GM12878 (cell line): ENCODE measurements around the gene PTGR2. TPM values are rescaled to one million over a fixed set of nuclear protein-coding genes. Genes with fewer than 3 reads are reported as not detected.
A peak's percentile ranks its signal among the peaks of the same experiment; 100 is the strongest.

Source experiments
- ATAC-seq: fragments of 200-7000 bp; cut with Tn5 transposase; 3 replicates; pipeline ENCODE4 v1.9.1; 2020; ENCODE audit warnings: mild to moderate bottlenecking, moderate library complexity
- BruUV-seq: library from RNA; stranded (reverse); fragments of 400-500 nt; replicated peaks from 2 replicates; lab custom pipeline; 2021; lab: Mats Ljungman, UMichigan
- CTCF ChIA-PET: fragments of 300-600 bp; sonication (Branson Sonifier 250); formaldehyde crosslinking; extraction: SDS; loops from one replicate; lab custom pipeline; 2021; ENCODE audit warnings: inconsistent platforms; lab: Yijun Ruan, JAX
- POLR2A ChIA-PET: fragments of 350-600 bp; formaldehyde crosslinking; extraction: SDS; loops from one replicate; lab custom pipeline; 2021; ENCODE audit warnings: inconsistent platforms; lab: Charles Lee
- RAD21 ChIA-PET: fragments of 300-600 bp; sonication (Branson Sonifier 250); formaldehyde crosslinking; loops from one replicate; lab custom pipeline; 2023; ENCODE audit warnings: antibody characterized with exemption; ENCODE audit not compliant: unreplicated experiment; lab: Charles Lee
- SMC1A ChIA-PET: fragments of 300-600 bp; sonication (Branson Sonifier 250); formaldehyde crosslinking; loops from one replicate; lab custom pipeline; 2023; ENCODE audit not compliant: unreplicated experiment, uncharacterized antibody; lab: Charles Lee
- DNase-seq: peaks from one replicate; pipeline ENCODE4 v3.0.0-alpha.2; 2011; ENCODE audit warnings: low read depth, low spot score
- FAIRE-seq: peaks from 3 replicates; lab custom pipeline; 2011; peaks lifted over from hg19 to GRCh38; lab: Jason Lieb, UNC
- H2AFZ ChIP-seq: 2 replicates; pipeline ENCODE4 v1.6.0; 2011; ENCODE audit warnings: low read depth, low read length, control low read depth; ENCODE audit not compliant: control insufficient read depth
- H3K27ac ChIP-seq: 2 replicates; pipeline ENCODE4 v1.5.1; 2011; ENCODE audit warnings: control low read depth; ENCODE audit not compliant: control insufficient read depth, insufficient read depth
- H3K27me3 ChIP-seq, 2 experiments: replicated peaks in 1 of 2; 2 replicates each; pipeline versions ENCODE4 v1.6.0 to v1.6.1; 2011; ENCODE audit warnings: low read length in 1 of 2; ENCODE audit not compliant: control insufficient read depth in 2 of 2, insufficient read depth in 2 of 2
- H3K36me3 ChIP-seq, 2 experiments: 2 replicates each; pipeline ENCODE4 v1.5.1; 2011; ENCODE audit warnings: low read length in 1 of 2; ENCODE audit not compliant: control insufficient read depth in 2 of 2, insufficient read depth in 2 of 2
- H3K4me1 ChIP-seq: 2 replicates; pipeline ENCODE4 v1.6.1; 2011; ENCODE audit warnings: mild to moderate bottlenecking, low read length, moderate library complexity, mixed read lengths; ENCODE audit not compliant: control insufficient read depth, insufficient read depth
- H3K4me2 ChIP-seq: 2 replicates; pipeline ENCODE4 v1.6.0; 2011; ENCODE audit warnings: control low read depth; ENCODE audit not compliant: control insufficient read depth, insufficient read depth
- H3K4me3 ChIP-seq: fragments of 200-600 bp; sonication (generic); 2 replicates; pipeline ENCODE4 v1.5.1; 2016
- H3K79me2 ChIP-seq: 2 replicates; pipeline ENCODE4 v1.6.0; 2011; ENCODE audit warnings: low read length; ENCODE audit not compliant: control insufficient read depth, insufficient read depth
- H3K9ac ChIP-seq: 2 replicates; pipeline ENCODE4 v1.8.0; 2011; ENCODE audit warnings: low read length, control low read depth, mixed read lengths; ENCODE audit not compliant: control insufficient read depth, insufficient read depth
- H3K9me3 ChIP-seq: replicated peaks from 3 replicates; pipeline ENCODE4 v1.5.1; 2011; ENCODE audit warnings: mild to moderate bottlenecking, low read length; ENCODE audit not compliant: control insufficient read depth, insufficient read depth
- H4K20me1 ChIP-seq: 2 replicates; pipeline ENCODE4 v1.6.0; 2011; ENCODE audit not compliant: control insufficient read depth, insufficient read depth
- FOXM1 ChIP-seq: IDR thresholded peaks from 2 replicates; pipeline ENCODE4 v1.6.1; 2012; ENCODE audit warnings: low read depth, mild to moderate bottlenecking, inconsistent platforms, low read length, moderate library complexity
- JUND ChIP-seq: IDR thresholded peaks from 2 replicates; pipeline ENCODE4 v1.6.1; 2012; ENCODE audit warnings: low read depth, mild to moderate bottlenecking, low read length, improper control_type of control experiment, moderate library complexity
- KAT2A ChIP-seq: conservative IDR thresholded peaks from 2 replicates; pipeline ENCODE4 v1.6.1; 2011; ENCODE audit warnings: low read depth, low read length; ENCODE audit not compliant: control insufficient read depth
- MTA2 ChIP-seq: fragments of 450-650 bp; IDR thresholded peaks from 2 replicates; pipeline ENCODE4 v1.6.1; 2016; ENCODE audit warnings: low read depth, mild to moderate bottlenecking, moderate library complexity
- NR2C2 ChIP-seq: IDR thresholded peaks from 2 replicates; pipeline ENCODE4 v1.6.1; 2011; ENCODE audit warnings: borderline replicate concordance, low read depth; ENCODE audit not compliant: control insufficient read depth, insufficient read length
- PAX8 ChIP-seq: fragments of 450-650 bp; IDR thresholded peaks from 2 replicates; pipeline ENCODE4 v1.6.1; 2017; ENCODE audit warnings: mild to moderate bottlenecking, moderate library complexity
- REST ChIP-seq: IDR thresholded peaks from 2 replicates; pipeline ENCODE4 v1.6.1; 2012; ENCODE audit warnings: mild to moderate bottlenecking, low read depth, low read length
- TCF12 ChIP-seq: IDR thresholded peaks from 2 replicates; pipeline ENCODE4 v1.6.1; 2011; ENCODE audit warnings: low read depth, mild to moderate bottlenecking, low read length
- ZNF207 ChIP-seq: fragments of 450-650 bp; IDR thresholded peaks from 2 replicates; pipeline ENCODE4 v1.6.1; 2014; ENCODE audit warnings: antibody characterized with exemption, mild to moderate bottlenecking, borderline replicate concordance
- WGBS: methylation state at CpG from one replicate; pipeline ENCODE4 v1.1.6; 2016; ENCODE audit warnings: low lambda C conversion rate; ENCODE audit not compliant: insufficient replicate concordance, insufficient coverage; ENCODE audit errors: missing lambda C conversion rate; 5-methylcytosine and 5-hydroxymethylcytosine counted together
- in situ Hi-C: fragments of 300-500 bp; cut with MboI; formaldehyde crosslinking; loops from 9 replicates; pipeline ENCODE4 v1.14.3; 2018; ENCODE audit warnings: mixed read lengths
- intact Hi-C: fragments of 100-400 bp; cut with micrococcal nuclease; formaldehyde crosslinking; loops from one replicate; pipeline ENCODE4 v1.14.2; 2022; ENCODE audit not compliant: unreplicated experiment
- polyA plus RNA-seq, 11 experiments: library from polyadenylated mRNA; depleted of rRNA in 4 of 11; unstranded in 6 of 11; stranded (reverse) in 5 of 11; fragments of >200 nt; fragmentation: Nextera tagmentation in 4 of 11; fragmentation: Illumina TruSeq in 1 of 11; extraction: Ambion mirVana in 4 of 11; extraction: Trizol in 1 of 11; gene quantifications; 1 replicate in 1 of 11; 2 replicates in 10 of 11; pipeline versions ENCODE4 v1.2.1 to v1.2.3, GENCODE V29; 2011 to 2016; ENCODE audit warnings: inconsistent platforms in 2 of 11, missing spikeins in 2 of 11, low read depth in 1 of 11
- total RNA-seq, 4 experiments: library from RNA; depleted of rRNA in 3 of 4; stranded (reverse); fragments of >200 nt in 3 of 4; fragmentation: Illumina TruSeq in 1 of 4; extraction: Trizol in 1 of 4; gene quantifications; 2 replicates each; pipeline versions ENCODE4 v1.2.1 to v1.2.3, GENCODE V29; 2013 to 2021
- TF ChIP-seq, protein P1 (sequence below): fragments of 450-650 bp; IDR thresholded peaks from 2 replicates; pipeline ENCODE4 v1.6.1; 2017; ENCODE audit warnings: low read depth, mild to moderate bottlenecking, moderate library complexity

Gene PTGR2
- total and polyA plus RNA-seq, 10 of the 15 experiments (the other 5 are each of a cell fraction or from before 2014, with no cell fraction given), result 3.3 to 12.8 (median 8.4) TPM

- TF ChIP-seq REST, result no peak
- TF ChIP-seq, protein P1, sequence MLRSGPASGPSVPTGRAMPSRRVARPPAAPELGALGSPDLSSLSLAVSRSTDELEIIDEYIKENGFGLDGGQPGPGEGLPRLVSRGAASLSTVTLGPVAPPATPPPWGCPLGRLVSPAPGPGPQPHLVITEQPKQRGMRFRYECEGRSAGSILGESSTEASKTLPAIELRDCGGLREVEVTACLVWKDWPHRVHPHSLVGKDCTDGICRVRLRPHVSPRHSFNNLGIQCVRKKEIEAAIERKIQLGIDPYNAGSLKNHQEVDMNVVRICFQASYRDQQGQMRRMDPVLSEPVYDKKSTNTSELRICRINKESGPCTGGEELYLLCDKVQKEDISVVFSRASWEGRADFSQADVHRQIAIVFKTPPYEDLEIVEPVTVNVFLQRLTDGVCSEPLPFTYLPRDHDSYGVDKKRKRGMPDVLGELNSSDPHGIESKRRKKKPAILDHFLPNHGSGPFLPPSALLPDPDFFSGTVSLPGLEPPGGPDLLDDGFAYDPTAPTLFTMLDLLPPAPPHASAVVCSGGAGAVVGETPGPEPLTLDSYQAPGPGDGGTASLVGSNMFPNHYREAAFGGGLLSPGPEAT, result no peak
- TF ChIP-seq TCF12, result no peak
- TF ChIP-seq ZNF207, result no peak
- no peak for TF ChIP-seq JUND
- no peak for TF ChIP-seq MTA2
- no peak for TF ChIP-seq FOXM1
- no peak for TF ChIP-seq NR2C2
Measured at GRCh38 chr14:73888460-73888725, 36.8 kb downstream of the PTGR2 start (continued).

DNA sequence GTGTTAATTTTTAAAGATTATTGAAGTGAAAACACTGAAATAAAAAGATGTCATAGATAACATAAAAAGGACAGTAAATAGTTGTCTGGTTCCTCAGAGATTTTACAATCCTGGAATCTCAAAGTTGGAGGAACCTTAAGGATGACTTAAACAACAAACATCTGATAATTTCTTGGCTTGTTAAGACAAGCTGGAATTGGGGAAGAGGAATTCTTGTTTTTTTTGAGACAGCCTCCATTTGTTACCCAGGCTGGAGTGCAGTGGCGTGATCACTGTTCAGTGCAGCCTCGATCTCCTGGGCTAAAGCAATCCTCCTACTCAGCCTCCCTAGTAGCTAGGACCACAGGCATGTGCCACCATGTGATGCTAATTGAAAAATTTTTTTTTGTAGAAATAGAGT lies 37.3 kb downstream of the PTGR2 start:
- TF ChIP-seq PAX8, result no peak
- no peak for TF ChIP-seq KAT2A
- TF ChIP-seq, all 136 proteins: peak for 0
- intact Hi-C loops (loop anchor here (5.0 kb wide), 1 partner anchor 162 kb away; no protein-coding TSS in a partner anchor), in situ Hi-C loops (no loop called here)
- peaks cover 0 to 7% of the 10 kb centered on the region in 2 experiments; a peak in 2 of 4 replicates for H3K36me3 ChIP-seq
- ATAC-seq, result no peak
- SMC1A ChIA-PET, result interaction anchor here (1.2 to 1.3 kb wide), 2 partner anchors 11 to 37 kb away, joined by 3 read pairs; partner anchors contain the start of gene PTGR2
- H3K9ac ChIP-seq, result no peak overlapping the region
- DNase-seq, result no peak
- H3K4me1 ChIP-seq, result peaks cover 11% of the 10 kb centered on the region
- no peak overlapping the region for H3K4me2 ChIP-seq
- no TSS peak for BruUV-seq
- peaks cover 63% of the 10 kb centered on the region for H3K79me2 ChIP-seq
- no peak overlapping the region for H2AFZ ChIP-seq
- H3K4me3 ChIP-seq, result peak overlapping the region; percentile 8; the same call in 1 of the 2 replicates
- no peaks in the 10 kb centered on the region for H4K20me1 ChIP-seq
- 100% methylated on average over 2 of the region's 2 CpGs for WGBS
- no peak overlapping the region for H3K27ac ChIP-seq
- no peaks in the 10 kb centered on the region for H3K27me3 ChIP-seq
- no peak for FAIRE-seq
- no peaks in the 10 kb centered on the region for H3K9me3 ChIP-seq
- POLR2A ChIA-PET, result interaction anchor here (0.6 kb wide), 1 partner anchor 140 kb away, joined by 3 read pairs; no protein-coding TSS in a partner anchor
- RAD21 ChIA-PET, result no interaction called here
- CTCF ChIA-PET, result no interaction called here
